GM12892 (cell line): ENCODE measurements around the gene CRAMP1.

Experiments used
- POLR2A ChIP-seq: IDR thresholded peaks from 2 replicates; pipeline ENCODE4 v1.6.1; 2011; ENCODE audit warnings: low read depth, low read length, control low read depth
- POLR2AphosphoS5 ChIP-seq: IDR thresholded peaks from 2 replicates; pipeline ENCODE4 v1.6.1; 2011; ENCODE audit warnings: low read depth, low read length, control low read depth
- TAF1 ChIP-seq: IDR thresholded peaks from 2 replicates; pipeline ENCODE4 v1.6.1; 2011; ENCODE audit warnings: low read depth, mild to moderate bottlenecking, control low read depth, low read length, borderline replicate concordance

- TF ChIP-seq POLR2A, result no peak
- TF ChIP-seq POLR2AphosphoS5, result no peak
- TF ChIP-seq TAF1, result no peak
Measured at GRCh38 chr16:1635070-1635469, 22.9 kb downstream of the CRAMP1 start.
